Osteoblast (primary cell): ENCODE measurements around the gene COL3A1. TPM values are rescaled to one million over a fixed set of nuclear protein-coding genes. Genes with fewer than 3 reads are reported as not detected.

Experiments used
- DNase-seq: peaks from one replicate; pipeline ENCODE4 v3.0.0; 2011; ENCODE audit warnings: low spot score, mixed read lengths; ENCODE audit not compliant: insufficient read length; ENCODE audit errors: missing footprints
- H2AFZ ChIP-seq: 2 replicates; pipeline ENCODE4 v1.6.0; 2011; ENCODE audit warnings: mild to moderate bottlenecking, low read length
- H3K27ac ChIP-seq: 2 replicates; pipeline ENCODE4 v1.5.1; 2011; ENCODE audit warnings: mild to moderate bottlenecking, low read depth, low read length, moderate library complexity
- H3K27me3 ChIP-seq: 2 replicates; pipeline ENCODE4 v1.6.0; 2012; ENCODE audit warnings: mild to moderate bottlenecking, control low read depth, inconsistent platforms, low read length, moderate library complexity; ENCODE audit not compliant: insufficient read depth
- H3K36me3 ChIP-seq: 2 replicates; pipeline ENCODE4 v1.5.1; 2011; ENCODE audit warnings: mild to moderate bottlenecking, low read length, control low read depth, moderate library complexity; ENCODE audit not compliant: insufficient read depth
- H3K4me1 ChIP-seq: 2 replicates; pipeline ENCODE4 v1.5.1; 2011; ENCODE audit warnings: mild to moderate bottlenecking, low read length, control low read depth, moderate library complexity; ENCODE audit not compliant: insufficient read depth
- H3K4me2 ChIP-seq: 2 replicates; pipeline ENCODE4 v1.6.0; 2011; ENCODE audit warnings: mild to moderate bottlenecking, low read length; ENCODE audit not compliant: insufficient read depth
- H3K4me3 ChIP-seq: fragments of 200-600 bp; sonication (generic); 3 replicates; pipeline ENCODE4 v1.5.1; 2012; ENCODE audit warnings: mild to moderate bottlenecking, low read length, inconsistent platforms; ENCODE audit not compliant: insufficient read depth
- H3K79me2 ChIP-seq: 2 replicates; pipeline ENCODE4 v1.6.0; 2012; ENCODE audit warnings: mild to moderate bottlenecking, low read length, control low read depth, inconsistent platforms; ENCODE audit not compliant: insufficient read depth
- H3K9me3 ChIP-seq: 2 replicates; pipeline ENCODE4 v1.5.1; 2011; ENCODE audit warnings: low read depth, low read length, control low read depth
- H4K20me1 ChIP-seq: 2 replicates; pipeline ENCODE4 v1.6.0; 2012; ENCODE audit warnings: mild to moderate bottlenecking, low read length, control low read depth; ENCODE audit not compliant: insufficient read depth
- CTCF ChIP-seq: IDR thresholded peaks from 2 replicates; pipeline ENCODE4 v1.5.1; 2011; ENCODE audit warnings: mild to moderate bottlenecking, low read depth, low read length, moderate library complexity; ENCODE audit errors: extremely low read depth
- total RNA-seq: library from RNA; depleted of rRNA; stranded (reverse); fragments of >200 nt; gene quantifications from 2 replicates; pipeline ENCODE4 v1.2.3, GENCODE V29; 2012

COL3A1 gene
- total RNA-seq: 3,160 and 5,672 TPM in 2 replicates

- Histone ChIP-seq H2AFZ (peak within 1 kb of the TSS; percentile 73), H3K4me3 (peak within 1 kb of the TSS; percentile 78), H3K36me3 (peaks cover 8% of the 10 kb centered on the region), H3K4me2 (peak within 1 kb of the TSS; percentile 94), H4K20me1 (no peaks in the 10 kb centered on the region), H3K27me3 (no peaks in the 10 kb centered on the region), H3K9me3 (no peaks in the 10 kb centered on the region), H3K79me2 (peaks cover 55% of the 10 kb centered on the region), H3K4me1 (peaks cover 53% of the 10 kb centered on the region), H3K27ac (peak within 1 kb of the TSS; percentile 93)
- DNase-seq: peak; percentile 34
- no peak for TF ChIP-seq CTCF
These were observed at the start of gene COL3A1 for GRCh38 chr2:188974164-188974563. Gene COL3A1 (plus strand): TSS chr2:188974373. CDS start chr2:188974490, 117 bp downstream.

GRCh38 chr2:188928643-188929042 is 45.5 kb upstream of the COL3A1 start:
- H3K4me2 ChIP-seq: no peak overlapping the region
- H3K9me3 ChIP-seq: no peaks in the 10 kb centered on the region
- no peaks in the 10 kb centered on the region for H3K79me2 ChIP-seq
- DNase-seq: no peak
- H3K36me3 ChIP-seq: no peaks in the 10 kb centered on the region
- H3K4me1 ChIP-seq: peaks cover 2% of the 10 kb centered on the region
- no peak overlapping the region for H2AFZ ChIP-seq
- no peak for TF ChIP-seq CTCF
- H3K27ac ChIP-seq: no peak overlapping the region
- no peak overlapping the region for H3K4me3 ChIP-seq
- no peaks in the 10 kb centered on the region for H4K20me1 ChIP-seq
- no peaks in the 10 kb centered on the region for H3K27me3 ChIP-seq

- Histone ChIP-seq H3K79me2 (no peaks in the 10 kb centered on the region), H3K4me1 (peaks cover 2% of the 10 kb centered on the region), H3K27me3 (no peaks in the 10 kb centered on the region), H4K20me1 (no peaks in the 10 kb centered on the region), H3K4me3 (no peak overlapping the region), H3K27ac (no peak overlapping the region), H2AFZ (peak overlapping the region; percentile 38), H3K36me3 (no peaks in the 10 kb centered on the region), H3K4me2 (no peak overlapping the region), H3K9me3 (no peaks in the 10 kb centered on the region)
- peak; percentile 68 for DNase-seq
- TF ChIP-seq CTCF: no peak
These were observed 42.8 kb upstream of the COL3A1 start for GRCh38 chr2:188931361-188931760.

GRCh38 chr2:188937228-188938220 is 36.6 kb upstream of the COL3A1 start:
- DNase-seq: peak; percentile 60
- Histone ChIP-seq H3K27me3 (no peaks in the 10 kb centered on the region), H3K4me3 (peak overlapping the region; percentile 13), H3K79me2 (no peaks in the 10 kb centered on the region), H4K20me1 (no peaks in the 10 kb centered on the region), H3K4me2 (peak overlapping the region; percentile 59), H3K27ac (peak overlapping the region; percentile 90), H3K36me3 (no peaks in the 10 kb centered on the region), H3K4me1 (peaks cover 25% of the 10 kb centered on the region), H2AFZ (peak overlapping the region; percentile 48), H3K9me3 (no peaks in the 10 kb centered on the region)
- no peak for TF ChIP-seq CTCF
